Globus pallidus (tissue), 1 donor: ENCODE results near the gene NUP210.
"Not testable (repeated sequence)": the region's sequence is repeated elsewhere in the genome, so short reads cannot be mapped to it uniquely, and the experiment has no call there.

Experiments
- DNase-seq: peaks from one replicate; pipeline ENCODE4 v3.0.0-alpha.2; 2015; ENCODE audit warnings: low spot score

Gene NUP210

DNA sequence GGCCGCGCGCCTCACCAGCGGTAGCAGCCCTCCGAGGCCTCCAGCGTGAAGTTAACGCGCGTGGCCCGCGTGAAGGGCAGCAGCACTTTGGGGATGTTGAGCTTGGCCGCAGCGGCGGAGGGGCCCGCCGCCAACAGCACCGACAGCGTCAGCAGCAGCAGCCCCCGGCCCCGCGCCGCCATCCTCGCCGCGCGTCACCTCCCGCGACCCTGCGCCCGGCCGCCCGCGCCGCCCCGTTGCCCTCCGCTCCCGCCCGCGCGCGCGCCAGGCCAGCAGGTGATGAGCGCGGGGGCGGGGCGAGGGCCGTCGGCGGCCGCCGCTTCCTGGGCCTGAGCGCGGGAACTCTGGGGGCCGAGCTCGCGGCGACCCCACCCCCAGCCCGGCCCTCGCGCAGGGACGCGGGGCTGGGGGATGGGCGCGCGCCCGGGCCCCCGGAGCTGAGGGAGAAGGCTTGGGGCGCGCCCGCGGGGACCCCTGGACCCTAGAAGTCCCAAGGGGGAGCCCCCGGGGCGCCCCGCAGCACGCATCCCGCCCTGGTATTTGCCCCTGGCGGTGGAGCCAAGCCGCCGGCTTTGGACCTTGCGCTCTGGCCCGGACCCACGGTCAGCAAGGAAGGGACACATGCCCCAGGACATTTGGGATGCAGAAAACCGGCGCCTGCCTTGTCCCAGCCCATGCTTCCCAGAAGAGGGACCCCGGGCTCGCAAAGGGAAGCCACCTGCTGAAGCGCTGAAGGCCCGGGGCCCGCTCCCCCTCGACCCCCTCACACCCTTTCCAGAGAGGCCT is at the start of gene NUP210:
TSS of gene NUP210 (minus strand) at position 278 of the 786 bp plus-strand sequence. CDS start at position 182, 96 bp downstream.
- peak; percentile 33 for DNase-seq

DNA sequence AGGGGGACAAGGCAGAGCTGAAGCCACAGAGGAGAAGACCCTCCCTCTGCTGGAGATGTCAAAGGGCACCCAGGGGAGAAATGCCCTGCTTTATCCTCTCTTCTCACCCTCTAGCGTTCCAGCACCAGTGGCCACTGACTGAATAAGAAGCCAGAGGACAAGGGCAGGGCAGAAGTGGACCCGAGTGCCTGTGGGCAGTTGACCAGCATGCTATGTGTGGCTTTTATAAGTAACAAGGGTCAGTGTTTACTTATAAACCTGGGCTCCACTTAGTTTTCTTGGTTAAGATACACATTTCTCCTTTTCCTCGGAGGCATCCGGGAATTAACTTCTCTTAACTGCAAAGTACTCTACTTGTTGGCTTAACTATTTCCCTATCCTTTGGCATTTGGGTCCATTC is 46.7 kb upstream of the NUP210 start:
- no peak for DNase-seq

DNA sequence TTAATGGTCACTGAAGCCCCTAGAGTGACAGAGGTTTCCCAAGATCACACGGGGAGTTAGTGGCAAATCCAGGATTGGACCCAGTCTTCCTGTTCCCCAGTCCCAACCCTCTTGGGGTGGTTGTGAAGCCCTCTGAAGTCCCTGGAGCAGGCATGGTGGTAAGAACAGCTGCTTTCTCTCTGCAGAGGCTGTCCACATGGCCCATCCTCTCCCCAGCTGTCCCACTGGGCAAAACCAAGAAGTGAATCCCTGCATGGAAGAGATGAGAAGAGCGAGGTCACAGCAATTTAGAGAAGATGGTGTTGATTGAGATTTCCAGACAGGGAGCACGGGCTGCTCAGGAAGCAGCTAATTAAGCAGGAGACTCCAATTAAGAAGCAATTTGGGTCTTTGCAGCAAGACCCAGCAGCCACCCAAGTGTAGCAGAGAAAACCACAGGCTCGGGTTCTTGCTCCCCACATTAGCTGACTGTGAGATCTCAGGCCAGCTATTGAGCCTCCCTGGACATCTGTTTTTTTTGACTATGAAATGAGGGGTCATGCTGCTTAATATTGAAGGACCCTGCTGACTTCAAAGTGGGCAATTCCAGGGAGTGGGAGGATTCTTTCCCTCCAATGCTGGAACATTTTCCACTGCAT is 45.2 kb upstream of the NUP210 start:
- DNase-seq = no peak

DNA sequence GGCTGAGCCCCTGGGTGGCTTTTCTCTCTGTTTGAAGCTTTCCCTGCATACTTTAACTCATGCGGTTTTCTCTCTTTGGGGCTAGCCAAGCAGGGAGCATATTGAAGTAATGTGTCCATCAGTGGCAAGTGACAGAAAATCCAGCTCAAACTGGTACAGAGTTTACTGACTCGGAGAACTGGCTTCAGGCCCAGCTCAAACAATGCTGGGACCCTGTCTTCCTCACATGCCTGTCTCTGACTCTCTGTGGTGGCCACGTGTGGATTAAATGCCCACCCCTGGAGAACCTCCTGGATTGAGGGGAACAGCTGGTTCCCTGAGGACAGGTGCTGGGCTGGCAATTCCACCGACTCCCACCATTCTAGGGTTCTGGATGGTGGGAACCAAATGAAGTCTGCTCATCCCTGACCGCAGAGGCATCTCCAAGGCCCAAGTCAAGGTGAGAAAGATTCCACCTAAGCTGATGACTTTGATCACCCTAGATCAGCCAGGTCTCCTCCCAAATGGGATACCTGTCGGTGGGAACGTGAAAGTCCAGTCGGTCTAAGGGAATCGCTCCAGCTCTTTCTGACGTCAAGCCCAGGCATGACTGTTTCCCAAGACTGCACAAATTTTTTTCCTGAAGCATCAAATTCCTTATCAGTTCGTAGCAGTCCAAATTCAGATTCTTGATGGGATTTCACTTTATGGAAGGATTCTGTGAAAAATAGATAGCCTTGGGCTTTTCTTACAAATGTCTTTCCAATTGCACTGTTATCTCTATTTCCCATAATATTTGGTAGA is 43.7 kb upstream of the NUP210 start:
- DNase-seq = peak; percentile 74

DNA sequence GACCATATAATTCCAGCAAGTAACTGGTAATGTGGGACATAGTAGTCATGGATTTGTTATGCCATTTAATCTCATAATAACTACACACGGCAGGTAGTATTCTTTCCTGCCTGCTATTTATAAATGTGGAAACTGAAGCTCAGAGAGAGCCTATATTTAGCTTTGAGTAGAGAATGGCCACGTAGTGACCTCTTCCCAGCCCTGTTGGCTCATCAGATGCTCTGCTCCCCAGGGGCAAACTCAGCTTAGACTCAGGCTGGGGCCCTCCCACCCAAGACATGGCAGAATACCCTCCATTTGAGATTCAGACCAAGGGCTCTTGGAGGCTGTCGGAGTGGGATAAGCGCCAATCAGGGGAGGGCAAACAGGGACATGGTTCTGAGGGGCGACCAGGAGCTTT is 42.7 kb upstream of the NUP210 start:
- DNase-seq = no peak

DNA sequence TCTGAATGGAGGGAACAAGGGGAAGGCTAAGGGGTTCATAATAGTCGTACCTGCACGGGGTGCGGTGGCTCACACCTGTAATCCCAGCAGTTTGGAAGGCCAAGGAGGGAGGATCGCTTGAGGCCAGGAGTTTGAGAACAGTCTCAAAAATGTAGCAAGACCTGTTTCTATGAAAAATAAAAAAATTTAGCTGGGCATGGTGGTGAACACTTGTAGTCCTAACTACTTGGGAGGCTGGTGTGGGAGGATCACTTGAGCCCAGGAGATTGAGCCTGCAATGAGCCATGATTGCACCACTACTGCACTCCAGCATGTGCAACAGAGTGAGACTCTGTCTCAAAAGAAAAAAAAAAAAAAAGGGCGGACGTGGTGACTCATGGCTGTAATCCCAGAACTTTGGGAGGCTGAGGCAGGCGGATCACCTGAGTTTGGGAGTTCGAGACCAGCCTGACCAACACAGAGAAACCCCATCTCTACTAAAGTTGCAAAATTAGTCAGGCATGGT is 42.1 kb upstream of the NUP210 start:
- DNase-seq = no peak

DNA sequence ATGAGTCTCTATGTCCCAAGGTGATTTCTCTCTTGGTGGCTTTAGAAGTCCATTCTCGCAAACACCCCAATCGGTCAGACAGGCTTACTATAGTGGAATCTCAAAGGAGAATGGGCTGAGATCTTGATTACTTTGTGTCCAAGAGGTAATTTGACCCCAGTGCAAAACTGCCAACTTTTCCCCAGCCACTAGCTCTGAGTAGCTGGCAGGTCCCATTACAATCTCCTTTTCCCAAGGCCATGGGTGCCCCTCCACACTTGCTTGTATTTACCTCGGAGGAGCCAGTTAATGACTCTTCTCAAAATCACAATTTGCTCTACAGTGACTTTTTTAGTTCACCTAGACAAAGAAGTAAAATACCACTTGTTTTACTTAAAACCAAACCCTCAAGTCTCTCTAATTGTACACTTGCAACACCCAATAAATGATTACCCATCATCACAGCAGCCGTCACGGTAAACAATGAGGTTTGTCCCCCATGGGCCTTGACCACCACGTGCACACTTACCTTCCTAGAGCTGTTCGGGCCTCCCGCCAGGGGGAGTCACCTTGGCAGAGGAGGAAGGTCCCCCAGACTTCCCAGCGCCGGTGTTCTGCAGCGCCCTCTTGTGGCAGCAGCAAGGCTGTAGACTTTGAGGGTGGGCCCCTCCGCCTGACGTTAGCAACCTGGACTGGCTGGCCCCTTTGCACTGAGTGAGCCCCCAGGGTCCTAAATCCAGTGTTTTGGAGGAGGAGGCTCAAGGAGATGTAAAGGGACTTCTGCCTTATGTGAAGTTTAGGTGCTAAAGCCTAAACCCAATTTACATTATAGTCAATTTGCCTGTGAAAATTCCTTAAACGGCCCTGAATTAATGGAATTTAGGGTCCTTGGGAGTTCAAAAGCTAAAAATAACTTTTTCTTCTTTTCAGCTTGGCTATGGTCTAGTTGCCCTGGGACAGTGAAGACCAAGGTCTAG is 41.3 kb upstream of the NUP210 start:
- DNase-seq = no peak

DNA sequence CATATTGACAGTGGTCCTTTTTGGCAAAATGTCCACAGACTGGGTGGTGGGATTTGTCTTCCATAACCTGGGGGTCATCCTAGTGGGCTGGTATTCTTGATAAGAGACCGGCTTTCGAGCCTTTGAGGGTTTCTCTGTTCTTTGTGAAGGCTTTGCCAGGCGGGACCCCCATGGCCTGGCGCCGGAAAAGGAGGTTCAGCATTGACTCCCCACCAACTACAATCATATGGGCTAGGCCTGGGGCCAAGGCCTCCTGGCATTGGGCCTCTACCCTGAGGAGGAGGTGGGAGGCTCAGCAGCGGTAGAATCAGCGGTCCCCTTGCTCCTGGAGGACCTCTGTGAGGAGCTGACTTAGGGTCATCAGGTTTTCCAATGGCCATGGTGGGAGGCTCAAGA is 40.2 kb upstream of the NUP210 start:
- DNase-seq = no peak

DNA sequence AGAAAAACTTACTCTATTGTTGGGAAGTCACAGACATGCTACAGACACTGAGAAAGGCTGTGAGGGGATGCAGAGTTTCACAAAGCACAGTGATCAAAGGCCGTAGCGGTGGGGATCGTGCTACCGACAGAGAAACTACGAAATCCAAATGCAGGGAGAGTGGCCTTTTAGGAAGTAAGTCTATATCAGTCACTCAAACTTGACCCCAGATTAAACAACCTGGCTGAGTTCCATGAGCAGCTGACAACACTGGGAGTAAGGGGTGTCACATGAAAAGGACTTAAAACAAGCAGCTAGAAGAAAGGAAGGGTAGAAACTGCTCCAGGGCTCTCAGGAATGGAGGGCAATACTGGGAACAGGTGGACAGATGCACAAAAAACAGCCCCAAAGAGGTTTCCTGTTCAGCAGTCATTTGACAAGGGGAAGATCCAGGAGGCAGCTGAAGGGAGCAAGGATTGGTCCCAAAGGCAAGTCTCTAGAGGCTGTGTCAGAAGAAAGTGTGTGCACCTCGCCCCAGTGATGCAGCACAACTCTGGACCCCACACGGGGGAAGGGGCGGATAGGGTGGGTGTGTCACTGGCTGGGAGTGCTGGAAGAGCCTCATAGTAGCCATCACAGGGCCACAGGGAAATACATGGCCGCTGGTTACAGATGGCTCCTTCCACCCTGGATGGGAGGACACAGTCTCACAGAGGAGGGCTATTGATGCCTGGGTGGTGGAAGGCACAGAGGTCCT is 39.7 kb upstream of the NUP210 start:
- no peak for DNase-seq

DNA sequence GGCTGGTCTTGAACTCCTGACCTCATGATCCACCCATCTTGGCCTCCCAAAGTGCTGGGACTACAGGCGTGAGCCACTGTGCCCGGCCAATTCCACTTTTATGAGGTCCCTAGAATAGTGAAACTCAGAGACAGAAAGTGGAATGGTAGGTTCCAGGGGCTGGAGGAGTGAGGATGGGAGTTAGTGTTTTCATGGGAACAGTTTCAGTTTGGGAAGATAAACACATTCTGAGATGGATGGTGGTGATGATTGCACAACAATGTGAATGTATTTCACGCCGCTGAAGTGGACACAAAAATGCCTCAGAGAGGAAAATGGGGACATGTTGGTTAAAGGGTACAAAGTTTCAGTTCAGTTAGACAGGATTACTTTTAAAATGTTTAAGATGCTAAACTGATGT is 37.5 kb upstream of the NUP210 start:
- DNase-seq = no peak

DNA sequence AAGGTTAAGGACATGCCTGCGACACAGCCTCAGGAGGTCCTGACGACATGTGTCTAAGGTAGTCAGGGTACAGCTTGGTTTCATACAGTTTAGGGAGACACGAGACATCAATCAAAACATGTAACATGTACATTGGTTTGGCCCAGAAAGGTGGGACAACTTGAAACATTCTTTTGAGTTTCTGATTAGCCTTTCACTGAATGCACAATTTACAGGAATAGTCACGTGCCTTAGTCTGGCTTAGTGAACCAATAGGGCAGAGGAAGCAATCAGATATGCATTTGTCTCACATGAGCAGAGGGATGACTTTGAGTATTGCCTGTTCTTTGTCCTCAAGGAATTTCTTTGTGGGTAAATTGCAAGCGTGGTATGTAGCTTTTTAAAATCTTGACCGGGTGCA is 35.5 kb upstream of the NUP210 start:
- no peak for DNase-seq

DNA sequence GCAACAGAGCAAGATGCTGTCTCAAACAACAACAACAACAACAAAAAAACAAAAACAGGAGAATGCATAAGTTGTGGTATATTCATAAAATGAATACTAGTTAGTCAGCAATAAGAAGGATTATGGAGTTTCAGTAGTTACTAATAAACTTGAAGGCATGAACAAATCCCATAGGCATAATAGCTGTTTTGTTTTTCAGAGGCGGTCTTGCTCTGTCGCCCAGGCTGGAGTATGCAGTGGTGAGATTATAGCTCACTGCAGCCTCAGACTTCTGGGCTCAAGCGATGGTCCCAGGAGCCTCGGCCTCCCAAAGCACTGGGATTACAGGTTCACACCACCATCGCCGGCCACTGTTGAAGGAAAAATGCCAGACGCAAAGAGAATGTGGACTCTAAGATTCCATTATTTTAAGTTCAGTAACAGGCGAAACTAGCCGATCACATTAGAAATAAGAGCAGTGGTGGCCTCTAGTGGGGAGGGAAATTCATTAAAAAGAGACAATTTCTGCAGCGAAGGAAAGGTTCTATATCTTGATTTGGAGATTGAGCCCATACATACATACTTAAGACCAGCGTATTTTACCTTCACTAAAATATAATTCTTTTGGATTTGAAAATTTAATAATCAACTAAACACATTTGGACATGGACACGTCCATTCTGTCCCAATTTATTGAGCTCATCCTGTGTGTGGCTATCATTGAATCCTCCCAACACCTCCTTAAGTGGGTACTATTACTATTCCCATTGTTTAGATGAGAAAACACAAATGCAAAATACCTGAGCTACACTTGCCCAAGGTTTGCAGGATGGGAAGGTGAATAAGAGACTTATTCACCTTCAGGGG is 32.6 kb upstream of the NUP210 start:
- DNase-seq = peak; percentile 87

DNA sequence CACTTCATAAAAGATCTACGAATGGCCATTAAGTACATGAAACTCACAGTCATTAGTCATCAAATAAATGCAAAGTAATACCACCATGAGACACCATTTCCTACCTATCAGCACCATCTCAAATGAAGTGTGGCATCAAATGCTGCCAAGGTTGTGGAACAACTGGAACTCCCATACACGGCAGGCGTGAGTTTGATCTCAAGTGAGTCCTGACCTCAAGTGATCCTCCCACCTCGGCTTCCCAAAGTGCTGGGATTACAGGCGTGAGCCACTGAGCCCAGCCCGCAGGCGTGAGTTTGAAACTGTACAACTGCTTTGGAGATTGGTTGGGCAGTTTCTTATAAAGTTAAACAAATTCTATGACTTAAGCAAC is 31.2 kb upstream of the NUP210 start:
- no peak for DNase-seq

DNA sequence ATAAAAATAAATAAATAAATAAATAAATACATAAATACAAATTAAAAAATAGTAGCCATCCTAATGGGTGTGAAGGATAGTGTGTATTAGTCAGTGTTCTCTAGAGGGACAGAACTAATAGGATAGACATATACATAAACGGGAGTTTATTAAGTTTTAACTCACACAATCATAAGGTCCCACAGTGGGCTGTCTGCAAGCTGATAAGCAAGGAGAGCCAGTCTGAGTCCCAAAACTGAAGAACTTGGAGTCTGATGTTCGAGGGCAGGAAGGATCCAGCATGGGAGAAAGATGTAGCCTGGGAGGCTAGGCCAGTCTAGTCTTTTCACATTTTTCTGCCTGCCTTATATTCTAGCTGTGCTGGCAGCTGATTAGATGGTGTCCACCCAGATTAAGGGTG is 22.8 kb upstream of the NUP210 start:
- DNase-seq = not testable (repeated sequence)

DNA sequence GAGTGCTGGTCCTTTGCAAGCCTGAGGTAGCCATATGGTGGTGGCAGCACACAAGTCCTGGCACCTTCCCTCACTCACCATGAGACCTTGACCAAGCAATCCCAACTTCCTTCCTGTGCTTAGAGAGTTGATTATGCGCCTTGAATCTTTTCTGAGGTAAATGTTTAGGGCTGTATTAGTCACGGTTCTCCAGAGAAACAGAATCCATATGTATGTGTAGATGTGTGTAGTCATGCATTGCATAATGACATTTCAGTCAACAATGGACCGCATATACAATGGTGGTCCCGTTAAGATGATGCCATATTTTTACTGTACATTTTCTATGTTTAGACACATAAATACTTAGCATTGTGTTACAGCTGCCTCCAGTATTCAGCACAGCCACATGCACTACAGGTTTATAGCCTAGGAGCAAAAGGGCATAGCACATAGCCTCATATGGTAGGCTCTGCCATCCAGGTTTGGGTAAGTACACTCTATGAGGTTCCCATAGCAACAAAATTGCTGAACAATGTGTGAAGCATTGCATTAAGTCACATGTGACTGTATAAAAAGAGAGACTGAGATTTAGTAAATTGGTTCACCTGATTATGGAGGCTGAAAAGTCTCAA is 20.2 kb upstream of the NUP210 start:
- no peak for DNase-seq

DNA sequence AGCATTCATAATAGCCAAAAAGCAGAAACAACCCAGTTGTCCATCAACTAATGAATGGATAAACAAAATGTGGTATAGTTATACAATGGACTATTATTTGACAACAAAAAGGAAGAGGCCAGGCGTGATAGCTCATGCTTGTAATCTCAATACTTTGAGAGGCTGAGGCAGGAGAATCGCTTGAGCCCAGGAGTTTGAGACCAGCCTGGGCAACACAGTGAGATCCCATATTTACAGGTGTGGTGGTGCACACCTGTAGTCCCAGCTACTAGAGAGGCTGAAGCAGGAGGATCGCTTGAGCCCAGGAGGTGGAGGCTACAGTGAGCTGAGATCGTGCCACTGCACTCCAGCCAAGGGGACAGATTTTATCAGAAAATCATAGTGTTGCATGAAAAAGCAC is 16.1 kb upstream of the NUP210 start:
- DNase-seq = not testable (repeated sequence)

DNA sequence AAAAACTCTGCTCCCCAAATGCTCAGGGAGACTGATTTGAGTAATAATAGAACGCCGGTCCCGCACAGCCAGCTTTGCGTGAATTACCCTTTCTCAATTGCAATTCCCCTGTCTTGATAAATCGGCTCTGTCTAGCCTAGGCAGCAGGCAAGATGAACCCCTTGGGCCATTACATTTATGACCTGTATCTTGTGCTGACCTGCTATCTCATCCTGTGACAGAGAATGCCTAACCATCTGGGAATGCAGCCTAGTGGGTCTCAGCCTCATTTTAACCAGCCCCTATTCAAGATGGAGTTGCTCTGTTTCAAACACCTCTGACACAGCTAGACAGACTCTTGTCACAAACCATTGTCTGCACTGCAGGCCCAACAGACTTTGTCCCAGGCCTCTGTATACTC is 13.8 kb upstream of the NUP210 start:
- DNase-seq = no peak

DNA sequence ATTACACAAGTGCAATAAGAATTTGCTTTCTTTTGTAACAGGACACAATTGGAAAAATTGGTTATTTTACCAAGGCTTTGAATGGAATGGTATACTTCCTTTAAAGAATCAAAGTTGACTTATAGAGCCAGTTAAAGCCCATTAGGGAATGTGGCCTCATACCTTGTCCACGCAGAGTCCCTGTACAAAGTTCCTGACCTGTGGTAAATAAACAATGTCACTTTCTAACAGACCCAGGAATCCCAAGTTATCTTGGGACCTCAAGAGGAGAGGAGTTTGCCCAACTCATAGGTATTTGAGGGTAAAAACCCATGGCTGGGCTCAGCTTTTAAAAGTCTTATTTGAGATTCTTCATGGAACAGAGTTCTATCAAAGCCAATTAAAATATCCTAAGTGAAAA is 12.0 kb upstream of the NUP210 start:
- DNase-seq = no peak

DNA sequence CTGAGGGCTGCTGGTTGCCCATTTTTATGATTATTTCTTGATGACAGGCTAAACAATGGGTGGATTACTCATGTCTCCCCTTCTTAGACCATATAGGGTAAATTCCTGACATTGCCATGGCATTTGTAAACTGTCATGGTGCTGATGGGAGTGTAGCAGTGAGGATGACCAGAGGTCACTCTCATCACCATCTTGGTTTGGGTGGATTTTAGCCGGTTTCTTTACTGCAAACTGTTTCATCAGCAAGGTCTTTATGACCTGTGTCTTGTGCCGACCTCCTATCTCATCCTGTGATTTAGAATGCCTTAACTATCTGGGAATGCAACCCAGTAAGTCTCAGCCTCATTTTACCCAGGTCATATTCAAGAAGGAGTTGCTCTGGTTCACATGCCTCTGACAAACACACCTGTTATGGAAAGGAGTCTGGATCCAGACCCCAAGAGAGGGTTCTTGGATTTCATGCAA is 10.3 kb upstream of the NUP210 start:
- DNase-seq = not testable (repeated sequence)
